Suprapubic skin (tissue), 3 donors: ENCODE measurements around the gene CKS1B.

ENCODE experiments used
- CTCF ChIP-seq, 2 donors: fragments of 200-600 bp in 1 of 2; fragments of 450-650 bp in 1 of 2; sonication (generic) in 1 of 2; IDR thresholded peaks; one replicate each; pipeline ENCODE4 v1.5.1; 2016 to 2019; ENCODE audit warnings: antibody characterized with exemption in 2 of 2, mild to moderate bottlenecking in 1 of 2, moderate library complexity in 1 of 2
- POLR2AphosphoS5 ChIP-seq, 3 donors: sonication (generic); formaldehyde crosslinking; IDR thresholded peaks; one replicate each; pipeline ENCODE4 v1.6.1; 2017; ENCODE audit warnings: antibody characterized with exemption in 3 of 3

GRCh38 chr1:154975409-154976059 is 1.1 kb downstream of the CKS1B start:
- TF ChIP-seq CTCF (IDR thresholded peaks at IDR 0.05) (no peak), POLR2AphosphoS5 (IDR thresholded peaks at IDR 0.05) (no peak)
